Neural progenitor cell (in vitro differentiated cells): ENCODE results near the gene MDM4. TPM values are rescaled to one million over a fixed set of nuclear protein-coding genes. Genes with fewer than 3 reads are reported as not detected.
A peak's percentile ranks its signal among the peaks of the same experiment; 100 is the strongest.

Source experiments
- DNase-seq: peaks from one replicate; pipeline ENCODE4 v3.0.0-alpha.2; 2016; ENCODE audit warnings: low spot score
- H2AFZ ChIP-seq: fragments of 200-600 bp; sonication (generic); replicated peaks from 2 replicates; pipeline ENCODE4 v1.6.1; 2016; ENCODE audit warnings: antibody characterized with exemption
- H3F3A ChIP-seq: fragments of 200-600 bp; sonication (generic); 2 replicates; pipeline ENCODE4 v1.6.1; 2016; ENCODE audit warnings: antibody characterized with exemption, low read depth
- H3K27ac ChIP-seq: fragments of 200-600 bp; sonication (generic); 2 replicates; pipeline ENCODE4 v1.5.1; 2016; ENCODE audit warnings: mild to moderate bottlenecking
- H3K27me3 ChIP-seq: fragments of 200-600 bp; sonication (generic); 2 replicates; pipeline ENCODE4 v1.6.1; 2016; ENCODE audit warnings: mild to moderate bottlenecking, moderate library complexity
- H3K36me3 ChIP-seq: fragments of 200-600 bp; sonication (generic); 2 replicates; pipeline ENCODE4 v1.5.1; 2016
- H3K4me1 ChIP-seq: fragments of 200-600 bp; sonication (generic); 2 replicates; pipeline ENCODE4 v1.6.1; 2016; ENCODE audit warnings: mixed run types
- H3K4me2 ChIP-seq: fragments of 200-600 bp; sonication (generic); 2 replicates; pipeline ENCODE4 v1.6.1; 2016
- H3K4me3 ChIP-seq: fragments of 200-600 bp; sonication (generic); 2 replicates; pipeline ENCODE4 v1.5.1; 2016
- H3K79me2 ChIP-seq: fragments of 200-600 bp; sonication (generic); 2 replicates; pipeline ENCODE4 v1.6.1; 2016; ENCODE audit warnings: low read depth
- H3K9ac ChIP-seq: fragments of 200-600 bp; sonication (generic); 2 replicates; pipeline ENCODE4 v1.6.1; 2016
- H3K9me3 ChIP-seq: fragments of 200-600 bp; sonication (generic); 2 replicates; pipeline ENCODE4 v1.5.1; 2016; ENCODE audit warnings: low read depth
- H4K20me1 ChIP-seq: fragments of 200-600 bp; sonication (generic); 2 replicates; pipeline ENCODE4 v1.6.1; 2016; ENCODE audit warnings: low read depth
- H3K27ac Mint-ChIP-seq: 3 replicates; pipeline ENCODE4 v1.8.0; 2021; ENCODE audit warnings: mixed read lengths
- H3K27me3 Mint-ChIP-seq: 2 replicates; pipeline ENCODE4 v1.8.0; 2022; ENCODE audit warnings: low read depth, mild to moderate bottlenecking, inconsistent platforms, moderate library complexity, mixed read lengths; ENCODE audit not compliant: insufficient read depth
- H3K36me3 Mint-ChIP-seq: 3 replicates; pipeline ENCODE4 v1.8.0; 2021; ENCODE audit warnings: mixed read lengths
- H3K4me1 Mint-ChIP-seq: 3 replicates; pipeline ENCODE4 v1.8.0; 2021; ENCODE audit warnings: mixed read lengths
- H3K4me3 Mint-ChIP-seq: 3 replicates; pipeline ENCODE4 v1.8.0; 2021; ENCODE audit warnings: mild to moderate bottlenecking, moderate library complexity, mixed read lengths
- H3K9me3 Mint-ChIP-seq: 3 replicates; pipeline ENCODE4 v1.8.0; 2020; ENCODE audit warnings: mixed read lengths
- EZH2 ChIP-seq: fragments of 200-600 bp; sonication (generic); IDR thresholded peaks from 2 replicates; pipeline ENCODE4 v1.6.1; 2017; ENCODE audit warnings: antibody characterized with exemption, mild to moderate bottlenecking, moderate library complexity
- EZH2phosphoT487 ChIP-seq: fragments of 200-600 bp; sonication (generic); IDR thresholded peaks from 2 replicates; pipeline ENCODE4 v1.6.1; 2017; ENCODE audit warnings: antibody characterized with exemption
- total RNA-seq: library from RNA; depleted of rRNA; stranded (reverse); fragments of >200 nt; gene quantifications from 2 replicates; pipeline ENCODE4 v1.2.3, GENCODE V29; 2015; ENCODE audit warnings: low replicate concordance
- TF ChIP-seq, protein P1 (sequence below): fragments of 200-600 bp; sonication (generic); IDR thresholded peaks from 2 replicates; pipeline ENCODE4 v1.5.1; 2017; ENCODE audit warnings: antibody characterized with exemption, mild to moderate bottlenecking

The MDM4 gene
- total RNA-seq, 1 donor from 2014 or later, result 72.9 TPM

DNA sequence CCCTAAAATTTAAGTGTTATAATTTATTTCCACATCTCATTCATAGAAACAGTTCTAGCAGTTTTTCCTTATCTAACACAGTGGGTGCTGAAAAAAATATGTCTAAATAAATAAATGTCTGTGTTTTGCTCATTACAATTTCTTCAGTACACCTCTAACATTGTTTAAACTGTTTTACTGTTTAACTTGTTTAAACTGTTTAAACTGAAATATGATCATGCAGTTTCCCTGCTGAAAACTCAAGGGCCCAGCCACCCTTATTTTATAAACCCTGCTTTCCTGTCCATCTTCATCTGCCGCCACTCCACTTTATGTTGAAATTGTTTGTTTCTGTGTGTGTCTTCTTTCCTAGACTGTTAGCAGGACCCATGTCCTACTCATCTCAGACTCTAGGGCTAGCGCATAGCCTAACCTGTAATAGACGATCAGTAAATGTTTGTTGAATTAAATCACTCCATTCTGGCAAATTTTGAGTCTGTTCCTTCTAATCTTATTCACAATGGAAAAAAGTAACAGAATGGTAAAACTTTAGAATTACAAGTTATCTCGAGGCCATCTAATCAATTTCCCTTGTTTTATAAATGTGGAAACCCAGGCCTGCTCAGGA lies 12.2 kb upstream of the MDM4 start:
- peaks cover 25% of the 10 kb centered on the region for H3K4me1 Mint-ChIP-seq
- Histone ChIP-seq H3K4me2 (no peak overlapping the region), H4K20me1 (no peaks in the 10 kb centered on the region), H3K9me3 (no peaks in the 10 kb centered on the region), H3F3A (peaks cover 26% of the 10 kb centered on the region), H2AFZ (no peak overlapping the region), H3K9ac (no peak overlapping the region), H3K79me2 (no peaks in the 10 kb centered on the region), H3K36me3 (no peaks in the 10 kb centered on the region), H3K27me3 (no peaks in the 10 kb centered on the region), H3K4me3 (no peak overlapping the region), H3K27ac (no peak overlapping the region), H3K4me1 (no peaks in the 10 kb centered on the region)
- peaks cover 31% of the 10 kb centered on the region for H3K27me3 Mint-ChIP-seq
- TF ChIP-seq, protein P1, sequence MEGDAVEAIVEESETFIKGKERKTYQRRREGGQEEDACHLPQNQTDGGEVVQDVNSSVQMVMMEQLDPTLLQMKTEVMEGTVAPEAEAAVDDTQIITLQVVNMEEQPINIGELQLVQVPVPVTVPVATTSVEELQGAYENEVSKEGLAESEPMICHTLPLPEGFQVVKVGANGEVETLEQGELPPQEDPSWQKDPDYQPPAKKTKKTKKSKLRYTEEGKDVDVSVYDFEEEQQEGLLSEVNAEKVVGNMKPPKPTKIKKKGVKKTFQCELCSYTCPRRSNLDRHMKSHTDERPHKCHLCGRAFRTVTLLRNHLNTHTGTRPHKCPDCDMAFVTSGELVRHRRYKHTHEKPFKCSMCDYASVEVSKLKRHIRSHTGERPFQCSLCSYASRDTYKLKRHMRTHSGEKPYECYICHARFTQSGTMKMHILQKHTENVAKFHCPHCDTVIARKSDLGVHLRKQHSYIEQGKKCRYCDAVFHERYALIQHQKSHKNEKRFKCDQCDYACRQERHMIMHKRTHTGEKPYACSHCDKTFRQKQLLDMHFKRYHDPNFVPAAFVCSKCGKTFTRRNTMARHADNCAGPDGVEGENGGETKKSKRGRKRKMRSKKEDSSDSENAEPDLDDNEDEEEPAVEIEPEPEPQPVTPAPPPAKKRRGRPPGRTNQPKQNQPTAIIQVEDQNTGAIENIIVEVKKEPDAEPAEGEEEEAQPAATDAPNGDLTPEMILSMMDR, result no peak
- TF ChIP-seq EZH2 (no peak), EZH2phosphoT487 (no peak)
- peak overlapping the region; percentile 6 for H3K4me3 Mint-ChIP-seq
- DNase-seq, result no peak
- no peak overlapping the region for H3K27ac Mint-ChIP-seq
- peaks cover 12% of the 10 kb centered on the region for H3K9me3 Mint-ChIP-seq
- peaks cover 7% of the 10 kb centered on the region for H3K36me3 Mint-ChIP-seq

- Mint-ChIP-seq H3K27ac (peak overlapping the region; percentile 90), H3K9me3 (peaks cover 12% of the 10 kb centered on the region), H3K4me3 (peak overlapping the region; percentile 93), H3K4me1 (peaks cover 25% of the 10 kb centered on the region), H3K27me3 (peaks cover 28% of the 10 kb centered on the region), H3K36me3 (peaks cover 7% of the 10 kb centered on the region)
- Histone ChIP-seq H4K20me1 (no peaks in the 10 kb centered on the region), H3K9ac (no peak overlapping the region), H3K36me3 (no peaks in the 10 kb centered on the region), H3K9me3 (no peaks in the 10 kb centered on the region), H3K27ac (no peak overlapping the region), H3K27me3 (no peaks in the 10 kb centered on the region), H3K4me3 (peak overlapping the region; percentile 92), H3K79me2 (no peaks in the 10 kb centered on the region), H3K4me1 (no peaks in the 10 kb centered on the region), H3K4me2 (peak overlapping the region; percentile 69), H3F3A (peaks cover 26% of the 10 kb centered on the region), H2AFZ (peak overlapping the region; percentile 46)
- DNase-seq, result no peak
- no peak for TF ChIP-seq EZH2
These were observed 10.5 kb upstream of the MDM4 start for GRCh38 chr1:204505674-204506200.

DNA sequence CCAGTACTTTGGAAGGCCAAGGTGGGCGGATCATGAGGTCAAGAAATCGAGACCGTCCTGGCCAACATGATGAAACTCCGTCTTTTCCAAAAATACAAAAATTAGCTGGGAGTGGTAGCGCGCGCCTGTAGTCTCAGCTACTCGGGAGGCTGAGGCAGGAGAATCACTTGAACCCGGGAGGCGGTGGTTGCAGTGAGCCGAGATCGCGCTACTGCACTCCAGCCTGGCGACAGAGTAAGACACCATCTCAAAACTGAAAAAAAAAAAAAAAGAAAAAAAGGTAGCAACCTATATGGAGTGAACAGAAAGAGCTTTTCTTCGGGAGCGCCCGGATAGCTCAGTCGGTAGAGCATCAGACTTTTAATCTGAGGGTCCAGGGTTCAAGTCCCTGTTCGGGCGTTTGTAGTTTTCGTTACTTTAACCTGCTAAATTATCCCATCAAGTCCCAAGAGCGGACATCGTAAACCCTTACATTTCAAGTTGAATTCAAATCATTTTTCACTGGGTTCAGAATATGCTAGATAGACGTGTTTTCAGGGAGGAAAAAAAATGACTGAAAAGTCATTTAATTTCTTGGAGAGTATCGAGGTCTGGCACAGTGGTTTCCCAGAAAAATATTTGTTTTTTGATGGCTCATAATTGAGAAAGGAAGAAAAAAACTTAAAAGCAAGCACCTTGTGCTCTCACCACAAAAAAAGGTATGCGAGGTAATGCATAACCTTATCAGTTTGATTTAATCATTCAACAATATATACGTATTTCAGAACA lies 9.8 kb upstream of the MDM4 start:
- peak; percentile 88 for DNase-seq
- peak overlapping the region; percentile 83 for H3K4me2 ChIP-seq
- H3K9me3 ChIP-seq, result no peaks in the 10 kb centered on the region
- Mint-ChIP-seq H3K4me1 (peaks cover 25% of the 10 kb centered on the region), H3K27me3 (peaks cover 28% of the 10 kb centered on the region), H3K9me3 (peaks cover 12% of the 10 kb centered on the region), H3K27ac (peak overlapping the region; percentile 90), H3K36me3 (peaks cover 7% of the 10 kb centered on the region), H3K4me3 (peak overlapping the region; percentile 93)
- peaks cover 26% of the 10 kb centered on the region for H3F3A ChIP-seq
- peak overlapping the region; percentile 92 for H3K4me3 ChIP-seq
- no peak for TF ChIP-seq EZH2
- no peak for TF ChIP-seq EZH2phosphoT487
- TF ChIP-seq, protein P1, result no peak
- H3K27ac ChIP-seq, result no peak overlapping the region
- H3K36me3 ChIP-seq, result no peaks in the 10 kb centered on the region
- H3K79me2 ChIP-seq, result no peaks in the 10 kb centered on the region
- no peak overlapping the region for H3K9ac ChIP-seq
- no peaks in the 10 kb centered on the region for H4K20me1 ChIP-seq
- no peaks in the 10 kb centered on the region for H3K4me1 ChIP-seq
- H3K27me3 ChIP-seq, result no peaks in the 10 kb centered on the region
- H2AFZ ChIP-seq, result peak overlapping the region; percentile 46
